Measurements from ENCODE around the gene DGKH. TPM values are rescaled to one million over a fixed set of nuclear protein-coding genes. Genes with fewer than 3 reads are reported as not detected.

DGKH gene
- total and polyA plus RNA-seq, 11 donors = 1.8 to 13.1 (median 7.4) TPM

DNA sequence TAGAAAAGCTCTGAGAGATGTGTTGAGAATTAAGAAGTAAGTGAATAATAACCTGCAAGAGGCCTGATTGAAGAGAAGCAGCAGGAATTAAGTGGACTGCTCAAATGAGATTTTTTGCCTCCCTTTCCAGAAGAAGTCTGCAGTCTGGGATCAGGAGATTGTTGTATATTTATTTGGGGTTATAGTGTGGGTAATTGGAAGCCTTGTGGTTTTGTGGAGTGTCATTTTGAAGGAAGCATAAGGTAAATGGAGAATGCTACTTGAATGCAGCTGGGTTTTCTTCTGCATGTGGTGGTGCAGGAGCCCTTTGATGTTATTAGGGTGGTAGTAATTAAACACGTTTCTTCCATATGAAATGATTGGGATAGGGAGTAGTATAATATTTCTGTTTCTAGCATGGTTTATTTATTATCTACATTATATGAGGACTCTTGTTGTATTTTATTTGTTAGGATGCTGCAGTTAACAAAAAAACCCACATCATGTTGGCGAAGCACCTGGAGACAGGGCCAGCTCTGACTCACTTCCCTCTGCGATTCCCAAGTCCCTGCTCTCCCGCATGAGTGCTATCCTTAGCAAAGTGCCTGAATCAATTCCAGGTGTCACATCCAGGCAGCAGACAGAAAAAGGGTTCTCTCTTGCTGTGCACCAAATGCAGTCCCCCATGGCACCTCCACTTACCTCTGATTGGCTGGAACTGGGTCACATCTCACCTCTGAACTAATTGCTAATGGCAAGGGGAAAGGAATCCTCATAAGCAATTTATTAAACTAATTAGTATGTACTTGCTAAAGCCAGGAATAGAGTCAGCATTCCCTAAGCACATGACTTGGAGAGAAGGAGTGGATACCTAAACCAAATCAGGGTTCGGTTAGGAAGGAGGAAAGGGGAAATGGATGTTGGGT is 54.8 kb downstream of the DGKH start:
- peaks cover 0 to 24% (median 12%) of the 10 kb centered on the region in 12 donors for H3K4me1 ChIP-seq
- ATAC-seq (no peak), DNase-seq (no peak)
- no peak for TF ChIP-seq CTCF (IDR thresholded peaks at IDR 0.05)
- no peak for TF ChIP-seq POLR2A (IDR thresholded peaks at IDR 0.05)
- H3K36me3 ChIP-seq = no peaks in the 10 kb centered on the region
- H3K27me3 ChIP-seq = no peaks in the 10 kb centered on the region
- H3K9me3 ChIP-seq = peaks cover 0 to 13% (median 3%) of the 10 kb centered on the region in 12 donors
- WGBS, 4 donors = 72 to 83% (median 78%) methylated on average over 5 of the region's 5 CpGs
- intact Hi-C loops (cut with DNase I) = loop anchor here in 8 of 10 donors (5.0 to 10.0 kb wide), 7 partner anchors 48 to 748 kb away; partner anchors contain the start of gene DGKH (in 3 of the 8)
- no peak overlapping the region for H3K4me3 ChIP-seq
- H3K27ac ChIP-seq = no peak overlapping the region

DNA sequence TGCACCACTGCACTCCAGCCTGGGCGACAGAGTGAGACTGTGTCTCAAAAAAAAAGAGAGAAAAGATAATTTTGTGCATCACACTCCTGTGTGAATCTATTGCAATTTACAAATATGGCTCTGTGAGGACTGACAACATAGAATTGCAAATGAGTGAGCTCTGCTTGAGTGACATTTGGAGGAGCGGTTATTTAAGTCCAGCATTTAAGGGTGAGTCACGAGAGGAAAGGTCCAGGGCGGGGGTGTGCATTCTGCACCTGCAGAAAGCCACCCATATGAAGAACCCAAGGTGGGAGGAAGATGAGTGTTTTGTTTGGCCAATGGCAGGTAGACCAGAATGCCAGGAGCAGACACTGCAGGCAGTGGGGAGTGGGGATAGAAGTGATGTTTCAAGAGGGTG is 58.5 kb downstream of the DGKH start:
- Histone ChIP-seq H3K4me1 (peaks cover 0 to 21% (median 11%) of the 10 kb centered on the region in 12 donors), H3K36me3 (no peaks in the 10 kb centered on the region), H3K9me3 (peaks cover 0 to 13% (median 3%) of the 10 kb centered on the region in 12 donors), H3K27me3 (no peaks in the 10 kb centered on the region), H3K4me3 (no peak overlapping the region), H3K27ac (no peak overlapping the region)
- no peak for ATAC-seq
- intact Hi-C loops (cut with DNase I) = loop anchor here in 8 of 10 donors (5.0 to 10.0 kb wide), 8 partner anchors 52 to 752 kb away; partner anchors contain the start of gene DGKH (in 4 of the 8)
- no peak for DNase-seq
- TF ChIP-seq POLR2A (IDR thresholded peaks at IDR 0.05) (no peak), CTCF (IDR thresholded peaks at IDR 0.05) (no peak)
- 92 to 97% (median 96%) methylated on average over 4 of the region's 4 CpGs for WGBS, 4 donors

GRCh38 chr13:42107421-42107820 is 59.0 kb downstream of the DGKH start:
- TF ChIP-seq POLR2A (IDR thresholded peaks at IDR 0.05) (no peak), CTCF (IDR thresholded peaks at IDR 0.05) (no peak)
- Histone ChIP-seq H3K4me1 (peaks cover 0 to 17% (median 7%) of the 10 kb centered on the region in 12 donors), H3K4me3 (no peak overlapping the region), H3K36me3 (no peaks in the 10 kb centered on the region), H3K27me3 (no peaks in the 10 kb centered on the region), H3K9me3 (peaks cover 0 to 13% (median 3%) of the 10 kb centered on the region in 12 donors), H3K27ac (no peak overlapping the region)
- intact Hi-C loops (cut with DNase I) = loop anchor here in 8 of 10 donors (5.0 to 10.0 kb wide), 8 partner anchors 53 to 753 kb away; partner anchors contain the start of gene DGKH (in 4 of the 8)
- WGBS, 4 donors = 66 to 87% (median 80%) methylated on average over 5 of the region's 5 CpGs
- ATAC-seq = peak in 1 of 4 donors; percentile 45
- DNase-seq = no peak

DNA sequence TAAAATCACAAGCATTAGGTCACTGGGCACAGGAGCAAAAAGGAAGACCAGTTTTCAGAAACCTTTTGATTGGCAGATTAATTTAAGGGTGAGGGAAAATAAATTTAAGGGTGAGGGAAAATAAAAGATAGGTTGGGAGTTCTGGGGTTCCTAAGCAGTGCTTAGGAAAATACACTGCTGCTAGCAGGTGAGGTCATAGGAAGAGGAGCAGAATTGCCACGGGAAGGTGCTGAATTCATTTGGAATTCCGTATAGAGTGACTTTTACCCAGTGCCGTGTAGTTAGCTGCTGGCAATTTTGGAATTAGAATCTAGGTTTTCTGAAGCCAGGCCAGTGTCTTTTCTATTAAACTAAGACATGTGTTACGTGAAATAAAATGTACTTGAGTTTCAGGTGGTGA is 59.8 kb downstream of the DGKH start:
- H3K27me3 ChIP-seq = no peaks in the 10 kb centered on the region
- no peak overlapping the region for H3K4me3 ChIP-seq
- H3K36me3 ChIP-seq = no peaks in the 10 kb centered on the region
- DNase-seq (no peak), ATAC-seq (no peak)
- TF ChIP-seq POLR2A (IDR thresholded peaks at IDR 0.05) = no peak
- TF ChIP-seq CTCF (IDR thresholded peaks at IDR 0.05) = no peak
- WGBS, 4 donors = 87 to 91% (median 90%) methylated on average over 4 of the region's 4 CpGs
- intact Hi-C loops (cut with DNase I) = loop anchor here in 8 of 10 donors (5.0 to 10.0 kb wide), 8 partner anchors 53 to 753 kb away; partner anchors contain the start of gene DGKH (in 4 of the 8)
- H3K27ac ChIP-seq = no peak overlapping the region
- H3K9me3 ChIP-seq = peaks cover 0 to 13% (median 3%) of the 10 kb centered on the region in 12 donors
- H3K4me1 ChIP-seq = peaks cover 0 to 18% (median 4%) of the 10 kb centered on the region in 12 donors
